Vagina (tissue), 2 donors: Measurements from ENCODE around the gene MAN2A2. TPM values are rescaled to one million over a fixed set of nuclear protein-coding genes. Genes with fewer than 3 reads are reported as not detected.

Source experiments
- DNase-seq, 2 donors: peaks; one replicate each; pipeline ENCODE4 v3.0.0-alpha.2; 2017; ENCODE audit errors: extremely low spot score in 2 of 2
- H3K27ac ChIP-seq: fragments of 200-600 bp; sonication (generic); one replicate; pipeline ENCODE4 v1.5.1; 2019
- H3K27me3 ChIP-seq: fragments of 200-600 bp; sonication (generic); one replicate; pipeline ENCODE4 v1.5.1; 2019
- H3K36me3 ChIP-seq, 2 donors: fragments of 200-600 bp; sonication (generic); one replicate each; pipeline ENCODE4 v1.5.1; 2017 to 2019
- H3K4me1 ChIP-seq: fragments of 200-600 bp; sonication (generic); one replicate; pipeline ENCODE4 v1.5.1; 2019
- H3K4me3 ChIP-seq, 2 donors: fragments of 200-600 bp; sonication (generic); 1 replicate in 1 of 2; 2 replicates in 1 of 2; pipeline ENCODE4 v1.5.1; 2016 to 2019
- H3K9me3 ChIP-seq: fragments of 200-600 bp; sonication (generic); one replicate; pipeline ENCODE4 v1.5.1; 2019
- POLR2A ChIP-seq, 2 donors: fragments of 450-650 bp; IDR thresholded peaks; one replicate each; pipeline ENCODE4 v1.6.1; 2017; ENCODE audit warnings: antibody characterized with exemption in 2 of 2, mild to moderate bottlenecking in 2 of 2, moderate library complexity in 2 of 2
- POLR2AphosphoS5 ChIP-seq, 2 donors: sonication (generic); formaldehyde crosslinking; IDR thresholded peaks; one replicate each; pipeline ENCODE4 v1.9.0; 2017; ENCODE audit warnings: antibody characterized with exemption in 2 of 2, mild to moderate bottlenecking in 2 of 2, low read depth in 1 of 2; ENCODE audit not compliant: insufficient read depth in 1 of 2
- intact Hi-C: fragments of 100-400 bp; cut with DNase I; formaldehyde crosslinking; loops from one replicate; pipeline ENCODE4 v1.15.1; 2023
- total RNA-seq: library from RNA; depleted of rRNA; stranded (reverse); fragments of >200 nt; gene quantifications from one replicate; pipeline ENCODE4 v1.2.3, GENCODE V29; 2016
- TF ChIP-seq, protein P1 (sequence below), 3 experiments: fragments of 450-650 bp in 2 of 3; fragments of 200-600 bp in 1 of 3; sonication (generic) in 1 of 3; IDR thresholded peaks; one replicate each; pipeline ENCODE4 v1.5.1; 2017 to 2019; ENCODE audit warnings: antibody characterized with exemption in 3 of 3, mild to moderate bottlenecking in 2 of 3, moderate library complexity in 2 of 3

MAN2A2 gene
- total RNA-seq, 1 donor from 2014 or later: 46.7 TPM

DNA sequence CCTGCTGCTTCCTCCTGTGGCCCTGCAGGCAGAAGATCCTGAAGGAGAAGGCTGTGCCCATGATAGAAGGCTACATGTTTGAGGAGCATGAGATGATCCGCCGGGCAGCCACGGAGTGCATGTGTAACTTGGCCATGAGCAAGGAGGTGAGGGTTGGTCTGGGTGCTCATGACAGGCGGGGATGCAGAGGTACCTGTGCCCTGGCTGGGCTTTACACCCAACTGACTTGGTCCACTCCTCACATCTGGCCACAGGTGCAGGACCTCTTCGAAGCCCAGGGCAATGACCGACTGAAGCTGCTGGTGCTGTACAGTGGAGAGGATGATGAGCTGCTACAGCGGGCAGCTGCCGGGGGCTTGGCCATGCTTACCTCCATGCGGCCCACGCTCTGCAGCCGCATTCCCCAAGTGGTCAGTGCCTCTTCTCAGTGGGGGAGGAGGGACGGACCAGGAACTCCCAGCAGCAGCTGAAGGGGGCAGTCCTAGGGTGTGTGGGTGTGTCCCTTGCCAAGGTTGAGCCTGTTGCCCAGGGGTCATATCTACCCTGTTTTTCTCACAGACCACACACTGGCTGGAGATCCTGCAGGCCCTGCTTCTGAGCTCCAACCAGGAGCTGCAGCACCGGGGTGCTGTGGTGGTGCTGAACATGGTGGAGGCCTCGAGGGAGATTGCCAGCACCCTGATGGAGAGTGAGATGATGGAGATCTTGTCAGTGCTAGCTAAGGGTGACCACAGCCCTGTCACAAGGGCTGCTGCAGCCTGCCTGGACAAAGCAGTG is 50.0 kb downstream of the MAN2A2 start:
- intact Hi-C loops: no loop called here

DNA sequence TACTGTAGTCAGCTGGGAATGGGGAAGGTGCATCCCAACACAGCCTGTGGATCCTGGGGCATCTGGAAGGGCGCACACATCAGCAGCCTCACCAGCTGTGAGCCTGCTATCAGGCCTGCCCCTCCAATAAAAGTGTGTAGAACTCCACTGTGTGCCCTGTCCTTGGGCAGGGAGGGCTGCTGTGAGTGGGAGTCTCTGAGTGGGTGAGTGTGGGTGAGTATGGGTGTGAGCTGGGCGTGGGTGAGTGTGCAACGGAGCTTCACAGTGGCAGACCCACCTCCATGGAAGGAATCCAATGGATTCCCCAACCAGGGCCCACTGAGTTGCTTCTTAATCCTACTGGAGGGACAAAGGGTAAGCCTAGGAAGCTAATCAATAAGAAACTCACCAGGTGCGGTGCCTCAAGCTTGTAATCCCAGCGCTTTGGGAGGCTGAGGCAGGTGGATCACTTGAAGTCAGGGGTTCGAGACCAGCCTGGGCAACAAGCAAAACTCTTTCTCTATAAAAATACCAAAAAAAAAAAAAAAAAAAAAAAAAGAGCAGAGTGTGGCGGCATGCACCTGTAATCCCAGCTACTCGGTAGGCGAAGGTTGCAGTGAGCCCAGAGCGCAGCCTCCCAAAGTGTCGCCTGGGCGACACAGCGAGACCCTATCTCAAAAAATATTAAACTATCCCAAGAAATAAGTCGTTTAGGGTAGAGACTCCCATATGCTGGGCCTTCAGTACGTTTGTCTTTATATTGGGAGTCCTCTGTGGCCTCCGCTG is 51.0 kb downstream of the MAN2A2 start:
- H3K36me3 ChIP-seq: peaks cover 0 to 41% of the 10 kb centered on the region in 2 donors
- intact Hi-C loops: no loop called here
- peak overlapping the region; percentile 85 to 95 for H3K4me3 ChIP-seq
- no peak overlapping the region for H3K27ac ChIP-seq
- H3K9me3 ChIP-seq: no peaks in the 10 kb centered on the region
- DNase-seq: no peak
- H3K4me1 ChIP-seq: peaks cover 27% of the 10 kb centered on the region
- H3K27me3 ChIP-seq: no peaks in the 10 kb centered on the region
- TF ChIP-seq POLR2AphosphoS5 (IDR thresholded peaks at IDR 0.05; ENCODE audit: insufficient read depth in 1 of 2, low read depth in 1 of 2): no peak
- TF ChIP-seq, protein P1, sequence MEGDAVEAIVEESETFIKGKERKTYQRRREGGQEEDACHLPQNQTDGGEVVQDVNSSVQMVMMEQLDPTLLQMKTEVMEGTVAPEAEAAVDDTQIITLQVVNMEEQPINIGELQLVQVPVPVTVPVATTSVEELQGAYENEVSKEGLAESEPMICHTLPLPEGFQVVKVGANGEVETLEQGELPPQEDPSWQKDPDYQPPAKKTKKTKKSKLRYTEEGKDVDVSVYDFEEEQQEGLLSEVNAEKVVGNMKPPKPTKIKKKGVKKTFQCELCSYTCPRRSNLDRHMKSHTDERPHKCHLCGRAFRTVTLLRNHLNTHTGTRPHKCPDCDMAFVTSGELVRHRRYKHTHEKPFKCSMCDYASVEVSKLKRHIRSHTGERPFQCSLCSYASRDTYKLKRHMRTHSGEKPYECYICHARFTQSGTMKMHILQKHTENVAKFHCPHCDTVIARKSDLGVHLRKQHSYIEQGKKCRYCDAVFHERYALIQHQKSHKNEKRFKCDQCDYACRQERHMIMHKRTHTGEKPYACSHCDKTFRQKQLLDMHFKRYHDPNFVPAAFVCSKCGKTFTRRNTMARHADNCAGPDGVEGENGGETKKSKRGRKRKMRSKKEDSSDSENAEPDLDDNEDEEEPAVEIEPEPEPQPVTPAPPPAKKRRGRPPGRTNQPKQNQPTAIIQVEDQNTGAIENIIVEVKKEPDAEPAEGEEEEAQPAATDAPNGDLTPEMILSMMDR (IDR thresholded peaks at IDR 0.05): no peak
- no peak for TF ChIP-seq POLR2A (IDR thresholded peaks at IDR 0.05)

More for the DNA sequence above, 50.0 kb downstream of the MAN2A2 start:
- Histone ChIP-seq H3K9me3 (no peaks in the 10 kb centered on the region), H3K4me3 (no peak overlapping the region), H3K4me1 (peaks cover 27% of the 10 kb centered on the region), H3K27me3 (no peaks in the 10 kb centered on the region), H3K36me3 (peaks cover 0 to 48% of the 10 kb centered on the region in 2 donors), H3K27ac (no peak overlapping the region)
- no peak for DNase-seq
- TF ChIP-seq, protein P1 (IDR thresholded peaks at IDR 0.05): no peak

GRCh38 chr15:90954712-90955623 is 51.9 kb downstream of the MAN2A2 start, which contains the start of gene RCCD1:
RCCD1 (plus strand) TSS chr15:90954884; CDS start chr15:90956735, 1,851 bp downstream.
- intact Hi-C loops: no loop called here
- Histone ChIP-seq H3K27ac (peak within 1 kb of the TSS; percentile 81), H3K36me3 (peaks cover 0 to 33% of the 10 kb centered on the region in 2 donors), H3K4me1 (peaks cover 27% of the 10 kb centered on the region), H3K27me3 (no peaks in the 10 kb centered on the region), H3K4me3 (peak within 1 kb of the TSS; percentile 85 to 95), H3K9me3 (no peaks in the 10 kb centered on the region)
- TF ChIP-seq, protein P1 (IDR thresholded peaks at IDR 0.05): no peak
- peak; percentile 49 to 93 for TF ChIP-seq POLR2AphosphoS5 (IDR thresholded peaks at IDR 0.05; ENCODE audit: insufficient read depth in 1 of 2, low read depth in 1 of 2)
- peak in 1 of 2 donors; percentile 31 for TF ChIP-seq POLR2A (IDR thresholded peaks at IDR 0.05)
- peak in 1 of 2 donors; percentile 97 for DNase-seq

DNA sequence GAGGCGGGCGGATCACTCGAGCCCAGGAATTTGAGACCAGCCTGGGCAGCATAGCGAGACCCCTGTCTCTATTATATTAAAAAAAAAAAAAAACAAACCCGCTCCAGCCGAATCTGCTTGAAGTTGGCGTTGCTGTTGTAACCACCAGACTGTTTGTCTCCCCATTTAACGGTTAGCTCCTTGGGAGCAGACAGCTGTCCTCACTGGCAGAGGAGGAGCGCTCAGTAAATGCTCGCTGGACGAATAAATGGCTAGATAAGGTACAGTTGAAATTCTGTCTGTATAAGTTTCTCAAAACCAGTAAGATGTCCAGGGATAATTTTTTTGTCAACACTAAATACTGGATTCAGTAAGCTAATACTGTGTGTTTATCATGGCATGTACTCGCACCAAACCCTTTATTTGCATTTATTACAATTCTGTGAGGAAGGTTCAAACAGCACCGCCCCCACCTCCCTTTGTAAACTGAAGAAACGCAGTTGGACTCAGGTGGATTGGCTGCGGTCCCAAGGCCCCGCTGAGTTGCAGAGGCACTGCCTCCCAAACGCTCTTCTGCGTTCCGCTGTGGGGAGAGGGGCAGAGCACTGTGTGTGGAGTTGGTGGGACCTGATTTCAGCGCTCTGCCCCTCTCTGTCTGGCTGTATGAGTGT is 52.6 kb downstream of the MAN2A2 start:
- TF ChIP-seq POLR2AphosphoS5 (IDR thresholded peaks at IDR 0.05; ENCODE audit: insufficient read depth in 1 of 2, low read depth in 1 of 2): no peak
- no peak for TF ChIP-seq POLR2A (IDR thresholded peaks at IDR 0.05)
- TF ChIP-seq, protein P1 (IDR thresholded peaks at IDR 0.05): no peak
- DNase-seq: no peak
- intact Hi-C loops: no loop called here
- Histone ChIP-seq H3K36me3 (peaks cover 0 to 27% of the 10 kb centered on the region in 2 donors), H3K27me3 (no peaks in the 10 kb centered on the region), H3K27ac (no peak overlapping the region), H3K4me1 (peaks cover 27% of the 10 kb centered on the region), H3K4me3 (peak overlapping the region; percentile 85 to 95), H3K9me3 (no peaks in the 10 kb centered on the region)
